ENCODE data around the gene CASQ2. TPM values are rescaled to one million over a fixed set of nuclear protein-coding genes. Genes with fewer than 3 reads are reported as not detected.

Gene CASQ2
- total and polyA plus RNA-seq, 2 of the 13 experiments (the other 11 are each of a cell fraction or from before 2014, with no cell fraction given) = not detected

- Histone ChIP-seq H3K27me3 (ENCODE audit: control insufficient read depth in 1 of 2, insufficient read depth in 2 of 2, low read length in 2 of 2) (no peaks in the 10 kb centered on the region), H3K4me1 (ENCODE audit: insufficient read depth, low read length) (peaks cover 52% of the 10 kb centered on the region), H3K36me3 (replicated peaks in 1 of 2; ENCODE audit: control insufficient read depth in 1 of 2, insufficient read depth in 2 of 2, low read length in 2 of 2) (no peaks in the 10 kb centered on the region), H3K4me3 (replicated peaks in 1 of 3; ENCODE audit: insufficient read depth in 1 of 3, low read depth in 2 of 3, low read length in 3 of 3) (no peak overlapping the region), H3K9me3 (ENCODE audit: low read length) (no peaks in the 10 kb centered on the region), H2AFZ (ENCODE audit: low read length) (no peak overlapping the region), H4K20me1 (ENCODE audit: insufficient read depth, low read length) (no peaks in the 10 kb centered on the region), H3K4me2 (ENCODE audit: low read depth, low read length) (no peak overlapping the region), H3K9ac (ENCODE audit: insufficient read depth, low read depth, low read length) (no peak overlapping the region), H3K27ac (ENCODE audit: extremely low read length, insufficient read depth, low read length) (no peak overlapping the region), H3K79me2 (ENCODE audit: insufficient read depth, low read length) (no peaks in the 10 kb centered on the region)
- POLR2A ChIA-PET = no interaction called here
- ATAC-seq (peak; percentile 45; the same call in 2 of the 3 replicates), DNase-seq (ENCODE audit: low spot score) (peak; percentile 60), FAIRE-seq (peak; percentile 18)
- in situ Hi-C loops (cut with HindIII; ENCODE audit: extremely low pct_ligation_motif_present, low pct_unique_long_range_greater_than_20kb) = no loop called here
- intact Hi-C loops (cut with micrococcal nuclease; ENCODE audit: unreplicated experiment) = no loop called here
- BruUV-seq (replicated peaks) = no TSS peak
- CTCF ChIA-PET (ENCODE audit: low intra/inter-chr PET ratio, low total read pairs) = no interaction called here
- 5% methylated on average over 5 of the region's 5 CpGs for WGBS (ENCODE audit: low lambda C conversion rate)
- TF ChIP-seq KDM2A (CRISPR knock-in tag; IDR thresholded peaks at IDR 0.05; ENCODE audit: borderline replicate concordance, low read depth) (no peak), ZNF776 (CRISPR knock-in tag; IDR thresholded peaks at IDR 0.05) (no peak), MTF1 (CRISPR knock-in tag; IDR thresholded peaks at IDR 0.05) (no peak), SRSF4 (IDR thresholded peaks at IDR 0.05; ENCODE audit: low read depth, low read length, poor library complexity, severe bottlenecking) (no peak), PAXIP1 (CRISPR knock-in tag; conservative IDR thresholded peaks at IDR 0.05) (no peak), ZNF710 (CRISPR knock-in tag; IDR thresholded peaks at IDR 0.05; ENCODE audit: borderline replicate concordance) (no peak), ZNF407 (CRISPR knock-in tag; IDR thresholded peaks at IDR 0.05; ENCODE audit: not compliant biosample characterization) (no peak), MTA1 (CRISPR knock-in tag; IDR thresholded peaks at IDR 0.05; ENCODE audit: borderline replicate concordance) (no peak), EZH2 (conservative IDR thresholded peaks at IDR 0.05; ENCODE audit: low read depth, low read length) (no peak), MXI1 (IDR thresholded peaks at IDR 0.05; ENCODE audit: borderline replicate concordance, low read depth, low read length) (no peak), ZNF160 (CRISPR knock-in tag; IDR thresholded peaks at IDR 0.05) (no peak)
Observed at GRCh38 chr1:115723756-115724155, 44.8 kb downstream of the CASQ2 start.
